Left renal cortex interstitium (tissue), 4 donors: Measurements from ENCODE around the gene DSCAM. TPM values are rescaled to one million over a fixed set of nuclear protein-coding genes. Genes with fewer than 3 reads are reported as not detected.

Experiments used
- DNase-seq, 4 donors: peaks; one replicate each; pipeline ENCODE4 v3.0.0-alpha.2; 2013; ENCODE audit warnings: low read depth in 4 of 4, low spot score in 2 of 4, missing footprints in 1 of 4
- polyA plus RNA-seq, 4 donors: library from polyadenylated mRNA; unstranded; fragments of 120-200 nt; gene quantifications; one replicate each; pipeline ENCODE4 v1.2.1, GENCODE V29; 2013; ENCODE audit not compliant: insufficient read length in 4 of 4

DSCAM gene
- polyA plus RNA-seq, 4 donors, result 0.07 to 0.14 (median 0.10) TPM

DNA sequence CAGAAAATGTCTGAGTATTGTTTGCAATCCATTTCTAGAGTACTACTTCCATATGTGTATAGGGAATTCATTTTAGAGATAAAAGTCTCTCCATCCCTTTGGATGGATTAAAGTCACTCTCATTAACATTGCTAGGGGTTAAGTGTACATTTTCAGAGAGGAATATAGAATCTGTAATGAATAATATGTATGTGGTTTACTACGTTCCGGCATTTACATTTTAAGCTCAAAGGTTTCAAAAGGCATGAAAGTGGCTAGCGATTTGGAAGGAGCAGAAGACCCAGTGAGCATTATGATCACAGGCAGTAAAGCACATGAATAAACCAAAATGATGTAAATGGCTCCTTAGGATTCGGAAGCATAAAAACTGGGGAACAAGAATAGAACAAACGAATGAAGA lies 123.0 kb downstream of the DSCAM start:
- no peak for DNase-seq

DNA sequence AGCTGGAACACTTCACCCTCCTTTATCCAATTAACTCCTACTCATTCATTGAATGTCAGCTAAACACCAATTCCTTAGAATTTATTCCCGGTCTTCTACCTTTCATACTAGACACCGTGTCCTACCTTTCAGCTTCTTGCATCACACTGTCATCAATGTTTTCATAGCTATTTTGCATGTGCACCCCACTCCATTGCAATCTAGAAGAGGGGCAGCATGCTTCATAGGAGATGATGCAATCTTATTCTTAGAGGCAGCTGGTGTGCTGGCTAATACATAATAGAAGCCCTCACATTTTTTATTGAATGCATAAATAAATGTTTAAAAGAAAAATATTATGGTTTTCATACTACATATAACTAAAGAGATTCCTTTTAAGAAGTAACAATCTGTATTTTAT lies 123.6 kb downstream of the DSCAM start:
- no peak for DNase-seq

DNA sequence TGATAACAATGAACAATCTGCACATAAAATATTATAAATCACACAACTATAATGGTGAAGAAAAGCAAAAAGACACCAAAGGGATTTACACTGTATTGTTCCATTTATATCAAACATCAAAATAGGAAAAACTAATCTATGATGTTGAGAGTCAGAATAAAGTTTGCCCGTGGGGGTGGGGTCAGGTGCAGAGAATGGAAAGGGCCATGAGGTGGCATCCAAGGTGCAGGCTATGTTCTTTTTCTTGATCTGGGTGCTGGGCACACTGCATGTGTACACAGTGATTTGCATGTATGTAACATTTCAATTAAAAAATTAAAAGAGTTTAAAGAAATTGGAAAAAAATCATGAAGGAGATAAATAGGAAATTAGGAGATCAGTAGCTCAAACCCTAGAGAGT lies 127.3 kb downstream of the DSCAM start:
- no peak for DNase-seq

DNA sequence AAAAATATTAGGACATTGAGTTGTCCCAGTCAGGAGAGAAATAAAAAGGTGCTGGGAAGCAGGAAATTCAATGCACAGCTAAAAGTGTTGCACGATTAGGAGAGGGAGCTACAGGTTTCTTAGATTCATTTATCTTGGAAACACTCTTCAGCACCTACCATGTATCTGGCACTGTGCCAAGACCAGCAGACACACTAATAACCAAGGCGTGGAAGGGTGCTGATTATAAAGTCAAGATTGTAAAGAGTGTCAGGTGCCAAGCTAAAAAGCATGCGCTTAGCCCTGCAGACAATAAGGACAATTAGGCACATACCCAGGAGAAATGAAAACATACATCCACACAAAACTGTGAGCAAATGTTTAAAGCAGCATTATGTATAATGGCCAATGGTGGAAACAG lies 129.9 kb downstream of the DSCAM start:
- no peak for DNase-seq

DNA sequence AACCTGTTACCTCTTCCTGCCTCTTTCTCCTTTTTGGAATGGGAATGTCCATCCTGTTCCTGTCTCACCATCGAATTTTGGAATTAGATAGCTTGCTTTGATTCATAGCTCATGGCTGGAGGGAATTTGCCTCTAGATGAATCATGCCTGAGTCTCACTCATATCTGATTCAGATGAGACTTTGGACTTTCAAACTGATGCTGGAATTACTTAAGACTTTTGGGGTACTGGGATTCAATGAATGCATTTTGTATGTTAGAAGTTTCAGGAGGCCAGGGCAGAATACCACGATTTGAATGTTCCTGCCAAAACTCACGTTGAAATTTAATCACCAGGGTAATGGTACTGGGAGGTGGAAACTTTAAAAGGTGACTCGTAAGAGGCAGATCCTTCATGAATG lies 132.4 kb downstream of the DSCAM start:
- no peak for DNase-seq

DNA sequence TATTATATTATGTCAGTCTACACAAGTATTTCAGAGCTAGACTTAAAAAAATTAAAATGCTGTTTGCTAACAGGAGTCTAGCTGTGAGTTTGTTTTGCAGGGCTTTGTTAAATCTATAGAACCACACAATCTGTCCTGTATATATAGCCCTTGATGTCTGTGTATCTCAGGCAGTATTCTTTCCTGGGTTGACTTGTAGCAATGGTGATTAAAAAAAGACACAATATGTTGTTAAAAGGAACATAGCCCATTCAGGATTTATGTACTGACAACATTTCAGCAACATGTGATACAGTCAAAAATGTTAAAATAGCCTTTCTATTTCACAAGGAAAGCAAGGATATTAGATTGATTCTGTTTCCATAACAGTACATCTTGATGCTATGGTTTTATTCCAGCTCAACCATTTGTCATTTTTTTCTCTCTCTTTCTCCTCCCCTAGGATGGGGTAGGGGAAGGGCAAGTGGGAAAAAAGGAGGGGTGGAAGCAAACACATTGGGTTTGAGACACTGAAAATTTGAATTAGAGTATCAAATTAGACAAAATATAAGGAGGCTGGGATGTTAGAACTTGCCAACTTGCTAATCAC lies 139.2 kb downstream of the DSCAM start:
- DNase-seq, result no peak

DNA sequence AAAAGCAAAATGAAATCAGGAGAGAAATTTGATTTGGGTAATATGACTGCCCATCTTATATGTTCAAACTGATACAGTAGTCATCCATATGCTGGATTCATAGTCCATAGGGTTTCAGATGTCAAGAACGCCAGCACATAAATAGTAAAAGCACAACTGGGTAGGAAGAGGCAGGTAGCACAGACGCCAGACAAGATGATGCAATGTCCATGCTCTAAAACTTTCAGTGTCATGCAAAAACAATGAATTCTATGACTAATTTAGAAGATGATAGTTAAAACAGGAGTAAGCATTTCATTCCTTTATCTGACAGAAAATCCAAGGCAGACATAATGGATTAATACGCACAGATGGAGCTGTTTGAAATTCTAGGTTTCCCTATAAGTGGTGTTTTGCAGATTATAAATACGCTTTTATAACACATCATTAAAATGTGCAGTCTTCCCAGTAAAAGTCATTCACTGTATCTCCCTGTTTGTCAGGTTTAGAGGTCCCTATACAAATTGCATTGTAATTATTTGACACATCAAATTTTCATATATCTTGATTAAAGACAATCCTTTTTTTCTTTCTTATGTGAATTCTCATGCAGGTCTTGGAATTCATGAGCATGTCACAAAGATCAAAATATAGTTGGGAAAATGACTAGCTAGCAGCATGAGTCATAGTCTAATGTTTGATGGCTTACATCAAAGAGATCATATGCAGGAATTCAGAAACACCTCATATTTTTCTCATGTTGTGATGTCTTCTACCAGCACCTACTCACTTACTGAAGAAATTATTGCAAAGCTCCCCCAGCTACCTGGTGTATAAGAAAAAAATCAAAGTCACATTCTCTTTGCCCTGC lies 139.9 kb downstream of the DSCAM start:
- DNase-seq, result no peak

DNA sequence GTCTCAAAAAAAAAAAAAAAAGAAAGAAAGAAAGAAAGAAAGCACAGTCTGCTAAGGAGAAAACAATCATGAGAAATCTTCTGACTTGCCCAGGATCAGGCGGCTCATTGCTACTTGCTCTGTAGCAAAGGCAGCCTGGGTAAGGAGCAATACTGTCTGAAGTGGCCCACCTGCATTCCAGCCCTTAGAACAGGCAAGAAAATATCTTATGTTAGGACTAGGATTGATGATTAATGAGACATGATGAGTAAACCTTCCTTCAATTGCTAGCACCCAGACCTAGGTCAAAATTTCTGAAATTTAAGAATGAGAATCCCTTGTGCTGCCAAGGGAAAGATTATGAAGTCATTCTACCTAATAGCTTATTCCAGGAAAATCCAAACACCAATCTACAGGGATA lies 140.8 kb downstream of the DSCAM start:
- no peak for DNase-seq

DNA sequence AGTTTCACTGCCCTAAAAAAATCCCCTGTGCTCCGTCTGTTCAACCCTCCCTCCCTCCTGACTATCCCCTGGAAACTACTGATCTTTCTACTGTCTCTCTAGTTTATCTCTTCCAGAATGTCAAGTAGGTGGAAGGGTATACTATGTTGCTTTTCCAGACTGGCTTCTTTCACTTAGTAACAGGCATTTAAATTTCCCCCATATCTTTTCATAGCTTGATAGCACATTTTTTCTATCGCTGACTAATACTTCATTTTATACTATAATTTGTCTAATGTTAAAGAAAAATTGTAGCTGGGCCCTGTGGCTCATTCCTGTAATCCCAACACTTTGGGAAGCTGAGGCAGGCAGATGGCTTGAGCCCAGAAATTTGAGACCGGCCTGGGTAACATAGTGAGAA lies 142.8 kb downstream of the DSCAM start:
- no peak for DNase-seq

DNA sequence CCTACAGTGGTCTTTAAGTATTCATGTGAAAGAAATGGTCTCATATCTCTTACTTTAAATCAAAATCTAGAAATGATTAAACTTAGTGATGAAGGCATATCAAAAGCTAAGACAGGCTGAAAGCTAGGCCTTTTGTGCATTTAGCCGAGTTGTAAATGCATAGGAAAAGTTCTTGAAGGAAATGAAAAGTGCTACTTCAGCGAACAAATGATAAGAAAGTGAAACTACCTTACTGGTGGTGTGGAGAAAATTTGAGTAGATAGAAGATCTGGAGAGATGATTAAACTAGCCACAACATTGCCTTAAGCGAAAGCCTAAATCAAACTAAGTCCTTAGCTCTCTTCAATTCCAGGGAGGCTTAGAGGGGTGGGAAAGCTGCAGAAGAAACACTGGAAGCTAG lies 147.6 kb downstream of the DSCAM start:
- DNase-seq, result no peak

DNA sequence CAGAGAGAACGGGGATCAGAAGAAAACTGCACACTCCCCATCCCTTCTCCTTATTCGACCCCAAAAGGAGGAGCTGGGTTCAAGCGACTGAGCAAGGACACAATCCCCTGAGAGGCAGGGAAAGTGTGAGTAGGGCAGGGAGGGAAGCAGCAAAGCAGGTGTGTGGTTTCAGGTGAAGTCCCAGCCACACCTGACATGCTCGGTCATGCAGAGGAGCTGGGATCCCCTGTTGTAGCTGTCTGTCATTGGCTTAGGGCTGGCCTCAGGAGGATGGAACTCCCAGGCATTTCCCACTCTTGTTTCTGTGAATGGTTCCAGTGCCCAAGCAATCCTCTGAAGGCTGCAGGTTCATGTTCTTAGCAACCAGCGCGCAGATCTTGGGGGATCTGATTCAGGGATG lies 150.7 kb downstream of the DSCAM start:
- no peak for DNase-seq

DNA sequence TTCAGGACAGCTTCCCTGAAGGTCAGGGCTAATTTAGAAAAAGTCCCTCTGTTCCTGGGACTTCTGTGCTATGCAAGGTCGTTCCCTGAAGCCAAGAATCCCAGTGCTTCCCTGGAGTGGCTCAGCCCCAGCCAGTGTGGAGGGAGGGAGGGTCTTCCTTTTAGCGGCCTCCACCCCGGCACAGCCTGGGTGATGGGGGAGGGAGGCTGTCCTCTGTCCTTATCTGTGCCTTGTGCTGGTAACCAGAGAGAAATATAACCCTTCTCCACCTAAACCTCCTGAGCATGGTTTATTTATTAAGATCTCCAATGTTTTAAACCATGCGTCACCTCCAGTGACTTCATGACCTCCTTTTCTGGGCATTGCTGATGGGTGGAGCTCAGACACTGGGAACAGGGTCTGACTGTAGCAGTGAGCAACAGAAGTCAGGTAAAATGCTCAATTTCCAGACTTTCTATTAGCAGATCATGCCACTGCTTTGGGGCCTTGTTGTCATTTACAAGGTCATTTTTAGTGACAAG lies 157.1 kb downstream of the DSCAM start:
- DNase-seq, result peak in 1 of 4 donors; percentile 2

DNA sequence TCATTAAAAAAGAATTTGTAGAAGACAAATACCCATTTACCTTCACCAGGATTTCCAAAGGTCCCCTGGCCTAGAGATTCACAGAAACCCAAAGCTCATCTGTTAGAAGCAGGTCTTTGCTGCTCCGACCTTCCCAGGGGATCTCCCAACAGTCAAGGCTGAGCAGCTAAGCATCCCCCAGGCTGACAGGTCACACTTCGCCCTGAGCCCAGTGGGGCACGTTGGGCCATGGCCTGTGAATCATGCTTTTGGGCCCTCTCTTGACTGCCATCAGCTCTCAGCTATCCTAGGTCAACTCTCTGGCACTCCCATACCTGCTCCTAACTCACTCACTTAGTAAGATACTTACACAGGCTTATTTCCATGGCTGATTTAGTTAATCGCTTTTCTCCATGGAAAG lies 157.7 kb downstream of the DSCAM start:
- no peak for DNase-seq

DNA sequence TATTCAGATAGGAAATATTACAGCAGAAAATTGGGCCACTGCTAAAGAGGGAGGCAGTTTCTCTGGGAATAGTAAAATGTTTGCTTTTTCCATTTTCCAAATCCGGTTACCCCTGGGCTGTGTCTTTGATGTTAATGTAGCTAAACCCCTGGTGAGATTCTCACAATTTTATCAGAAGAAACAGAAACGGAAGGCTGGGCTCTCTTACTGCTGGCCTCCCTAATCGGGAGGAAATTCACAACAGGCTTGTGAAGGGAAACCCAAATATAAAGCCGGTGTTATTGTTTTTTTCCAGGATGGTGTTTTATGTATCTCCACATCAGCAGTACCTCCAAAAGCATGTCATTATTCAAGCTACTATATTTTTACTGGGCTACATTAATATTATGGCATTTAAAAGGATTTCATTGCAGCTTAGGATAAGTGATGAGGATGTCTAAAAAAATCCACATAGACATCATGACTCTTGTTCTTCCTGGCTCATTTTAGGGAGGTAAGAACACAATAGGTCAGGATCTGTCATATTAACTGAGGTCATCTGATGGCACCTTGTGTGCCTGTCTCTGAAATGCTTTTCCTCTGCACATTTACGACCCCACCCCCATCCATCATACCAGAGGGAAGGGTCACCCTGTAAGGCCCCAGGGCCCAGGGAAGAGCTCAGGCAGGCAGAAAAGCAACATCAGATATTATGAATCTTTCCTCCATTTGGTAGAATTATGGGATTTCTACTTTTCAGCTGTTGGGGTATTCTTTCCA lies 158.7 kb downstream of the DSCAM start:
- DNase-seq, result no peak

DNA sequence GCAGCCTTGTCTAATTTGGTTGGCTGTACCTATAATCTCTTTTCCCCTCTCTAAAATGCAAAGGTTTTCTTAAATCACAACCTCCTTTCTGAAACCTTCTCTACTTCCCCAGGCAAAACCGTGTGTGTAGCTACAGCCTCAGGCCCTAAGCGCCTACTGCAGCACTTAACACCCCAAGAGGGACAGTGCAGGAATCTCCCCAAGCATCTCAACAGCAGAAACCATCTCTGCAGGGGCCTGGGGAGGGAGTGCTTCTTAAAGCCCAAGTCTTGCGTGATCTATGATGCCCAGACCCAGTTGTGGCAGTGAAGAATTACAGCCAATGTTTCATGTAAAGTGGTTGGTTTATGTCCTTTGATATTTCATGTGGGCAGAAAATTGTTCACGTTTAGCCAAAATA lies 159.3 kb downstream of the DSCAM start:
- no peak for DNase-seq

DNA sequence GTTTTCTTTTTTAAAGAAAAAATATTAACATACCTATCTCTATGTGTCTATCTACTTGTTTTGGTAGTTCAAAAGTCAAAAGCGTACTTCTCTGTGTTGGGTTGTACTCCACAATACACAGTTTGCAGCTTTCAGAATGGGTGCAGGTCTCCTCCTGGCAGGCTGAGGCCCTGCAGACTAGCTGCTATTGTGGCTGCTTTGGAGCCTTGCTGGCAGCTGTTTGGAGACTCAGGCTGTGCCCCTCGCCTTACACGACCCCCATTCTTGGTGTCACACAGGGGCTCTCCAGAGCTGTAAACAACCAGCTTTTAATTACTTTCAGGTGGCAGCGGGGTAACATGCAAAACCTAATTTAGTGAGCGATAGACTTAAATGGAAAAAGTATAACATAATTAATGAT lies 160.4 kb downstream of the DSCAM start:
- DNase-seq, result no peak

DNA sequence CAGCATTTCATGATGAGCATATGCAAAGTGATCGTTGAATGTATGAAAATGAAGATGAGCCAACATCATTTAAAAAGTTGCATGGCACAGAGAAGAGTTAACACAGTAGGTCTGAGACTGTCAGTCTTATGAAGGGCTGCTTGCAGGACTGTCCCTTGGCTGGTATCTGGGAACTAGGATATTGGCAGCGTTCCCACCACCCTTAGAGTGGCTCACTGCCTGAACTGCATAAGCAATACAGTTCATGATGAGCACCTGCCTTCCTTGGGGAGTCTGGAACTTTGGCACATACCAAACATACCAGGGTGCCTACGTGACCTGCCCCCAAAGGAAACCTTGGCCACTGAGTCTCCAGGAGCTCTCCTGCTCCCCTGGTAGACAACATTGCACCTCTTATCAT lies 161.8 kb downstream of the DSCAM start:
- no peak for DNase-seq

DNA sequence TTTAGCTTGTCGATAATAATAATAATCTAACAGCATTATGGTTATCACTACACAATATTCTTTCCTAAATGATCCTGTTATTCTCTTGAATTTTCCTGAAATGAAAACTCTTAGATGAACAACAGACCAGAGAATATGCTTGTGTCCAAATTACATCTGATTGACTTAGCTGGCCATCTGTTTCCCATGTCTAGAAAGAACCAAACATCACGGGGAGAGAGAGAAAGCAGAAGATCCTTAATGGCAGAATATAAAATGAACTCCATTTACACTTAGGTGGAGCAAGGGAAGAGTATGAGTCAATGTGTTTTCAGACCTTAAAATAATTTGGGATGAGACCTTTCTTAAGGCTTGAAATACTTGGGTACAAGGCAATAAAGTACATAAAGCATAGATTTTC lies 162.2 kb downstream of the DSCAM start:
- DNase-seq, result no peak

DNA sequence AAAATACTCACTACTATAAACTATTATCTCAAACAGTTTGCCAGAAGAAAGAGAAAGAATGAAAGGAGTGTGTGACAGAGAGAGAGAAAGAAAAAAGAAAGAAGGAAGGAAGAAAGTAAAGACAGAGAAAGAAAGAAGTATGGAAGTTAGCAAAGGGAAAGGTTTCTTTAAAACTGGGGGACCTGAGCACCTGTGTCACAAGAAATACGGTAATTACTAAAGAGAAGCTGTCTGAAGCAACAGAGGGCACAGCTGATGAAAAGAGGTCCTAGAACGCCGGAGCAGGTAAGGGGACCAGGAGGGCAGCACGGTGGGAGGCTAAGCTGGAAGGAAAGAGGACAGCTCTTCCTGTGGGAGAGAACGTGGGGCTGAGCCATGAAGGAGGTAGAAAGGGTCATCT lies 163.6 kb downstream of the DSCAM start:
- DNase-seq, result no peak

DNA sequence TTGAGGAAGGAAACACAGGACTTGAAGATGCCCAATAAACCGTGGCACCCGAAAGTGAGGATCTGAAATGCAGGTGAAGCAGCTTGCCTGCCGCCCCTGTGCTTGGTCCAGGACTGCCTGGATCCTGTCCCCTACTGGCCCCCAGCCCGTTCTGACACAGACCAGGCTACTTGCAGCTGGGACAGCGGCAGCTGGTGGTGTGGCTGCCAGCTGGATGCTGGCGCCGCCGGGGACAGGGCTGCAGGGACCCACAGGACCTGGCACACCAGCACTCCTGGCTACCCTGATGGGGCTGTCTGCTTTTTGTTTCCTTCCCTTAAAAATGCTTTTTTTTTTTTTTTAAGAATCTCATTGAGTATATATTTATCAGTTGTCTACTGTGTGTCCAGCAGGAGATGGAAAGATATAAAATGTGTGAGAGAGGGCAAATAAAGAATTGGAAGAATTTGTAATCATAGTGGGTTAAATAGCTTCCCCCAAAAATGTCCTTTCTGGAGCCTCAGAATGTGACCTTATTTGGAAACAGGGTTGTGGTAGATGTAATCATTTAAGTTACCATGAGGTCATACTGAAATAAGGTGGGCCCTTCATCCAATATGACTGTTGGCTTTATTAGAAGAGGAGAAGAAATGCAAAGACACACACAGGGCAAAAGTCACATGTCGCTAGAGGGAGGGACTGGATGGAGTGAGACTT lies 165.6 kb downstream of the DSCAM start:
- DNase-seq, result no peak

DNA sequence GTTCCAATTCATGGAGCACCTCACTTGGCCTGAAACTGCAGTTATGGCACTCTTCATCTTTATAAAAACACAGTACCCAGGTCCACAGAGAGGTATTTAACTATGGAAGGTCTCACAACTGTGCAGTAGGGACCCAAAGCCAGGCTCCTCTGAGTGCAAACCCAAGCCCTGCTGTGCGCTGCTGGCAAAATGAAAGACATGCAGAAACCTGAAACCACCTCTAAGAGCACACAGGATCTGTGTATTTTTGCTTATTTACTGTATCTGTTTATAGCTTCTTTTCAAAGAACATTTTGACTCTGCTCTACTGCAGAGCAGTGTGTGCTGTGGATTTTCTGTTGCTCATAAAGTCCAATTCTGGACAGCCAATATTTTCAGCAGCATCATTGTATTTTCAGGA lies 166.6 kb downstream of the DSCAM start:
- no peak for DNase-seq
